GM12875 (cell line): Measurements from ENCODE around the gene VEGFA.

Experiments used
- H3K4me3 ChIP-seq: one replicate; pipeline ENCODE4 v1.5.1; 2011; ENCODE audit warnings: low read depth, low read length, control low read depth
- CTCF ChIP-seq: IDR thresholded peaks from 2 replicates; pipeline ENCODE4 v1.5.1; 2011; ENCODE audit warnings: low read depth, mild to moderate bottlenecking, control low read depth, inconsistent platforms, low read length, moderate library complexity, borderline replicate concordance; ENCODE audit not compliant: insufficient read depth

VEGFA gene

GRCh38 chr6:43742931-43743632, 26.9 kb upstream of the VEGFA start:
- no peak for TF ChIP-seq CTCF
- H3K4me3 ChIP-seq, result no peak overlapping the region

- TF ChIP-seq CTCF, result no peak
- no peak overlapping the region for H3K4me3 ChIP-seq
These were observed 26.2 kb upstream of the VEGFA start for GRCh38 chr6:43743682-43744381.

GRCh38 chr6:43744491-43744890, 25.5 kb upstream of the VEGFA start:
- TF ChIP-seq CTCF, result no peak
- H3K4me3 ChIP-seq, result no peak overlapping the region

- H3K4me3 ChIP-seq, result no peak overlapping the region
- TF ChIP-seq CTCF, result no peak
These were observed 24.9 kb upstream of the VEGFA start for GRCh38 chr6:43744931-43745727.

- no peak for TF ChIP-seq CTCF
- H3K4me3 ChIP-seq, result no peak overlapping the region
These were observed 23.9 kb upstream of the VEGFA start for GRCh38 chr6:43746071-43746470.

GRCh38 chr6:43746613-43747102, 23.4 kb upstream of the VEGFA start:
- no peak for TF ChIP-seq CTCF

More at GRCh38 chr6:43746613-43747102, 23.4 kb upstream of the VEGFA start:
- H3K4me3 ChIP-seq, result no peak overlapping the region
